ENCODE data around the gene FHIT. TPM values are rescaled to one million over a fixed set of nuclear protein-coding genes. Genes with fewer than 3 reads are reported as not detected.

FHIT gene
- total RNA-seq, 4 donors from 2014 or later: 1.6 to 12.9 (median 7.8) TPM

- H3K27ac ChIP-seq: no peak overlapping the region
- 75 to 83% methylated on average over 6 of the region's 6 CpGs for WGBS, 2 donors
- no peak for DNase-seq (ENCODE audit: low spot score in 2 of 2)
Observed at GRCh38 chr3:60729056-60729455, 522.2 kb downstream of the FHIT start.

GRCh38 chr3:60728006-60728405, 523.2 kb downstream of the FHIT start:
- TF ChIP-seq EP300 (IDR thresholded peaks at IDR 0.05): no peak
- no peak for TF ChIP-seq POLR2A (IDR thresholded peaks at IDR 0.05)
- no peak for TF ChIP-seq CTCF (IDR thresholded peaks at IDR 0.05)
- no peaks in the 10 kb centered on the region for H3K36me3 ChIP-seq
- no peak overlapping the region for H3K27ac ChIP-seq
- no peak overlapping the region for H3K4me3 ChIP-seq
- H3K4me1 ChIP-seq: no peaks in the 10 kb centered on the region
- H3K27me3 ChIP-seq: no peaks in the 10 kb centered on the region
- H3K9me3 ChIP-seq: peaks cover 0 to 15% (median 0%) of the 10 kb centered on the region in 4 donors
- 77 to 81% methylated on average over 1 of the region's 1 CpG for WGBS, 2 donors
- DNase-seq (ENCODE audit: low spot score in 2 of 2): no peak

More at GRCh38 chr3:60729056-60729455, 522.2 kb downstream of the FHIT start:
- Histone ChIP-seq H3K36me3 (no peaks in the 10 kb centered on the region), H3K27me3 (no peaks in the 10 kb centered on the region), H3K4me3 (no peak overlapping the region), H3K9me3 (peaks cover 0 to 13% (median 0%) of the 10 kb centered on the region in 4 donors), H3K4me1 (no peaks in the 10 kb centered on the region)
- no peak for TF ChIP-seq POLR2A (IDR thresholded peaks at IDR 0.05)
- no peak for TF ChIP-seq EP300 (IDR thresholded peaks at IDR 0.05)
- TF ChIP-seq CTCF (IDR thresholded peaks at IDR 0.05): no peak

- no peak overlapping the region for H3K4me3 ChIP-seq
- H3K4me1 ChIP-seq: no peaks in the 10 kb centered on the region
- peaks cover 0 to 6% (median 0%) of the 10 kb centered on the region in 4 donors for H3K9me3 ChIP-seq
- WGBS, 2 donors: 67 to 84% methylated on average over 2 of the region's 2 CpGs
- no peaks in the 10 kb centered on the region for H3K27me3 ChIP-seq
- TF ChIP-seq EP300 (IDR thresholded peaks at IDR 0.05) (no peak), POLR2A (IDR thresholded peaks at IDR 0.05) (no peak), CTCF (IDR thresholded peaks at IDR 0.05) (no peak)
- no peak for DNase-seq (ENCODE audit: low spot score in 2 of 2)
- H3K27ac ChIP-seq: no peak overlapping the region
- no peaks in the 10 kb centered on the region for H3K36me3 ChIP-seq
Observed at GRCh38 chr3:60720736-60721135, 530.5 kb downstream of the FHIT start.

GRCh38 chr3:60716573-60716972, 534.7 kb downstream of the FHIT start:
- no peaks in the 10 kb centered on the region for H3K27me3 ChIP-seq
- WGBS, 2 donors: 86% methylated on average over 3 of the region's 3 CpGs
- TF ChIP-seq CTCF (IDR thresholded peaks at IDR 0.05): no peak

GRCh38 chr3:60708191-60708975, 542.9 kb downstream of the FHIT start:
- Histone ChIP-seq H3K36me3 (no peaks in the 10 kb centered on the region), H3K27me3 (no peaks in the 10 kb centered on the region), H3K4me3 (no peak overlapping the region), H3K4me1 (no peaks in the 10 kb centered on the region), H3K27ac (no peak overlapping the region), H3K9me3 (peaks cover 0 to 8% (median 2%) of the 10 kb centered on the region in 4 donors)
- DNase-seq (ENCODE audit: low spot score in 2 of 2): no peak
- TF ChIP-seq EP300 (IDR thresholded peaks at IDR 0.05) (no peak), POLR2A (IDR thresholded peaks at IDR 0.05) (no peak), CTCF (IDR thresholded peaks at IDR 0.05) (no peak)
- WGBS, 2 donors: 55 to 72% methylated on average over 1 of the region's 1 CpG

More at GRCh38 chr3:60716573-60716972, 534.7 kb downstream of the FHIT start:
- H3K4me3 ChIP-seq: no peak overlapping the region
- peaks cover 0 to 3% (median 0%) of the 10 kb centered on the region in 4 donors for H3K9me3 ChIP-seq
- no peaks in the 10 kb centered on the region for H3K4me1 ChIP-seq
- no peaks in the 10 kb centered on the region for H3K36me3 ChIP-seq
- DNase-seq (ENCODE audit: low spot score in 2 of 2): no peak
- H3K27ac ChIP-seq: no peak overlapping the region
